ENCODE measurements around the gene ITPR1.

- TF ChIP-seq, protein P1, sequence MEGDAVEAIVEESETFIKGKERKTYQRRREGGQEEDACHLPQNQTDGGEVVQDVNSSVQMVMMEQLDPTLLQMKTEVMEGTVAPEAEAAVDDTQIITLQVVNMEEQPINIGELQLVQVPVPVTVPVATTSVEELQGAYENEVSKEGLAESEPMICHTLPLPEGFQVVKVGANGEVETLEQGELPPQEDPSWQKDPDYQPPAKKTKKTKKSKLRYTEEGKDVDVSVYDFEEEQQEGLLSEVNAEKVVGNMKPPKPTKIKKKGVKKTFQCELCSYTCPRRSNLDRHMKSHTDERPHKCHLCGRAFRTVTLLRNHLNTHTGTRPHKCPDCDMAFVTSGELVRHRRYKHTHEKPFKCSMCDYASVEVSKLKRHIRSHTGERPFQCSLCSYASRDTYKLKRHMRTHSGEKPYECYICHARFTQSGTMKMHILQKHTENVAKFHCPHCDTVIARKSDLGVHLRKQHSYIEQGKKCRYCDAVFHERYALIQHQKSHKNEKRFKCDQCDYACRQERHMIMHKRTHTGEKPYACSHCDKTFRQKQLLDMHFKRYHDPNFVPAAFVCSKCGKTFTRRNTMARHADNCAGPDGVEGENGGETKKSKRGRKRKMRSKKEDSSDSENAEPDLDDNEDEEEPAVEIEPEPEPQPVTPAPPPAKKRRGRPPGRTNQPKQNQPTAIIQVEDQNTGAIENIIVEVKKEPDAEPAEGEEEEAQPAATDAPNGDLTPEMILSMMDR (IDR thresholded peaks at IDR 0.05), result no peak
- TF ChIP-seq REST (IDR thresholded peaks at IDR 0.05; ENCODE audit: insufficient read depth in 1 of 2, low read depth in 2 of 2, low read length in 1 of 2) (no peak), POLR2AphosphoS5 (IDR thresholded peaks at IDR 0.05; ENCODE audit: low read depth, low read length) (no peak), TCF7L2 (IDR thresholded peaks at IDR 0.05; ENCODE audit: low read depth, low read length) (no peak)
These were observed 335.3 kb downstream of the ITPR1 start for GRCh38 chr3:4828279-4829030.

Data from Panc1 (cell line).